NOMO-1 treated with DMSO at 0.1 percent for 48 hours (cell line): ENCODE results near the gene INTS14.
A peak's percentile ranks its signal among the peaks of the same experiment; 100 is the strongest.

Source experiments
- DNase-seq: peaks from one replicate; lab custom pipeline; 2025; ENCODE audit not compliant: unreplicated experiment; lab: John Stamatoyannopoulos, UW

Gene INTS14

DNA sequence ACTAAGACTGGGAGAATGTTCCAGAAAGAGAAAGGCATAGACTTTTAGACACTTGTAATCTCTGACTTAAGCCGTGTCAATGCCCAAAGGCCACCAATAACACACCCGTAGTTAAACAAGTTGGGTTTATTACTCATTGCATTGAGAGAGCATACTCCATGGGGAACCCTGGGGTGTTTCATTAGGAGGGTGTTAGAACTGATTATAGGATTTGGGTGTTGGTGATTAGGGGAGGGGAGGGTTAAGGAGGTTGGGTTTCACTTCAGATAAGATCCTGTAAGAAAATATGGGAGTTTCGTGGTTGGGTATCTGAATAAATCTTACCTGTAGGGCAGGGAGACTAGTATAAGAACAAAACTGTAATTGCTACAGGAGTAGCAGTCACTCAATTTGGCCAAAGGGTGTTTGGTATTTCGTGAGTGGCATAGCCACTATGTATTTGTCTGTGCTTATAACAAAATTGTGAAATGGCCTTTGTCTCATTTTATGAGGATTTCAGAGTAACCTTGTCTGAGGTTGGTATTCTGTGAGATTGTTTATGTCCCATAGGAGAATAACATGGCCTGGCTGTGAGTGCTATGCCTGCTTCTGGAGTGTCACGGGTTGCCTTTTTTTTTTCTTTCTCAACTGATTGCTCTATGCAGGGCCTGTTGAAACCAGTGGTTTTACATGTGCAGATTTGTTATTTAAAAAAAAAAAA lies 77.7 kb downstream of the INTS14 start:
- DNase-seq, result no peak

DNA sequence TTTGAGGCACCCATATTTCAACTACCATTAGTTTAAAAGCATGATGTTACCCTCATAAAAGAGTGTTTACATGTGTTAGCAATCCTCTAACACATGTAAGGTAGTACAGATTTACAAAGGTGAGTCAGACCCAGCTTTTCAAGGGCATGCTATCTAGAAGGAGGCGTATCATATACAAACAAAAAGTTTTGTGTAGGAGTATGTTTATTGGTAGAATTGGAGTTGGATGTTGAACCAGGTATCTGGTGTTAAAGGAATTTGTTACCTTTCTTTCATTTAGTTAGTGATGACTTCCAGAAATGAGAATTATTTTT lies 78.2 kb downstream of the INTS14 start:
- no peak for DNase-seq

DNA sequence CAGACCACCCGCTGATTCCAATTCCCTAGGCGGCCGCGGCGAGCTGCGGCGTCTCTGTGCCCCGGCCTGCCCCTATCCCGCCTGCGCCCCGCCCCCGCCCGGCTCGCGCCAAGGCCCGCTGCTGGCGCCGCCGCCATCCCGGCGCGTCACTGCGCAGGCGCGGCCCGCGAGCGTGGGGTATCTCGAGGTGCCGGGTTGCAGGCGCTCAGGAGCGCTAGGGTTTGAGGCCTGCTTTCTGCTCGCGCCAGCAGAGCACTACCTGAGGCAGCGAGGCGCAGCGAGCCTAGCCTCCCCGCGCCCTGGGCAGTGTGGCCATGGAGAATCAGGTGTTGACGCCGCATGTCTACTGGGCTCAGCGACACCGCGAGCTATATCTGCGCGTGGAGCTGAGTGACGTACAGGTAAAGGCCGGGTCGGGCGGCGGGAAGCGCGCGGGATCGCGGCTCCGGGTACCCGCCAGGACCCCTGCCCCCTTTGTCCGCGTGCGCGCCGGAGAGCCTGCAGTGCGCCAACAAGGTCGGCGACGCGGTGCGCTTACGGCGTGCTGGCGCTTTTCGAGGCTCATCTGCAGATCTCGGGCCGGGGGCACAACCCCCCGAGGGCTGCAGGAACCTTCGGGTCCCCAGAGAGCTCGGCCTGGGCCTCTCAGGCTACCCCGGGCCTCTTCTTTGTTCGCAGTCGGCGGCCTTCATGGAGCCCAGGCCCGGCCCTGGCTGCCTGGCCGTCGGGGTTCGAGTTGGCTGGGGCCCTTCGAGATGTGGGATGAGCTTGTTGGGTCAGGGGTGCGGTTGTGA lies 80.4 kb downstream of the INTS14 start, which contains the start of gene HACD3:
Gene HACD3, plus strand, starts transcription at position 146 of the 794 bp plus-strand sequence. Its CDS starts 169 bp downstream, at position 315.
- peak; percentile 58 for DNase-seq

DNA sequence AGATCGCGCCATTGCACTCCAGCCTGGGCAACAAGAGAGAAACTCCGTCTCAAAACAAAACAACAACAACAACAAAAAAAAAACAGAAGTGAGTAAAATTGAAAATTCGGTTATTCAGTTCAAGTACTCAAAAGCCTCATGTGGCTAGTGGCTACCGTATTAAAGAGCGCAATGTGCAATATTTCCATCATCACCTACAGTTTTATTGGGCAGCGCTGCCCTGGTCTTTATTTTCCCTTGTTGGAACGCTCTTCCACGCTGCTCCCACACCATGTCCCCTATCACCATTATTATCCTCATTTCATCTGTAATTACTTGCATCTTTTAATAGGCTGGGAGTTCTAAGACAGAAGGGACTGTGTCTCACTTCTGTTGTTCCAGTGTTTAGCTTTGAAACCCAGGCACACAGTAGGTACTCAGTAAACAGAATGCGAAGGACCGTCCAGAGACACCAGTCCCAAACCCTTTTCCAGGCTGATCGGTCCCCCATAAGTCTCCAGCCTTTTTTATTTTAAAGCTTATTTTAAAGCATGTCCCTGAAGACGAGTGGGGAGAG lies 81.1 kb downstream of the INTS14 start:
- no peak for DNase-seq
